ENCODE data around the gene COL6A1.

COL6A1 gene

DNA sequence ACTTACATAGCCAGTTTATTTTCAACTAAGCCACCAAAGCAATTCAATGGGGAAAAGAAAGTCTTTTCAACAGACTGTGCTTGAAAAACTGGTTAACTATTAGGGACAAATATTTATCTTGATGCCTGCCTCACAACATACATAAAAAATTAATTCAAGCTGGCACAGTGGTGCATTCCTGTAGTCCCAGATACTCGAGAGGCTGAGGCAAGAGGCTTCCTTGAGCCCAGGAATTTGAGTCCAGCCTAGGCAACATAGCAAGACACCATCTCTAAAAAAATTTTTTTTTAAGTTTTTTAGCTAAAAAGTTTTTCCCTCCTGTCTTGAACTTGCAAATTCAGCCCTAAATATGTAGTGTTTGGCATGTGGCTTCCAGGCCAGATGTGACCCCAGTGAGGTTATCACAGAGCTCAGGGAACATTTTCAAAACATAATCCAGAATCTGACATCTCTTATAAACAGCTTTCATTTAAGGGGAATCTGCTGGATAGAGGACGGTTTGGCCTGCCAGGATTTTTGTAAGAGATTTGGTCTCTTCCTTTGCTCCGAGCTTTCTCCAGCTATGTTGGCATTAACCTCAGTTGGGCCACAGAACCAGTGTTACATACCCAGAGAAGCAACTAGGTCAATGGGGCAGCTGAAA is 46.4 kb downstream of the COL6A1 start:
- H2BK120ac ChIP-seq (ENCODE audit: insufficient read depth, low read length, poor library complexity): no peak overlapping the region
- no peak overlapping the region for H4K12ac ChIP-seq (ENCODE audit: low read depth, low read length)
- H3K79me2 ChIP-seq (ENCODE audit: control insufficient read depth, insufficient read depth, low read length, poor library complexity): peaks cover 1% of the 10 kb centered on the region
- no peaks in the 10 kb centered on the region for H3K36me3 ChIP-seq (ENCODE audit: control insufficient read depth in 1 of 2, insufficient read depth in 2 of 2, low read length in 2 of 2)
- no peaks in the 10 kb centered on the region for H3K27me3 ChIP-seq (ENCODE audit: insufficient read depth, low read length)
- no CpG with 5 or more reads among the region's 3 CpGs for WGBS (ENCODE audit: extremely low coverage, insufficient coverage, insufficient read length)
- H3K4me1 ChIP-seq (ENCODE audit: control insufficient read depth in 1 of 2, insufficient read depth in 2 of 2, low read length in 2 of 2): peaks cover 3 to 7% of the 10 kb centered on the region in 2 experiments
- no peak overlapping the region for H3K18ac ChIP-seq (ENCODE audit: low read length)
- DNase-seq: no peak
- peaks cover 2% of the 10 kb centered on the region for H3K79me1 ChIP-seq (ENCODE audit: low read length)
- H3K14ac ChIP-seq (ENCODE audit: low read length): no peak overlapping the region
- H4K8ac ChIP-seq (ENCODE audit: low read depth, low read length): no peak overlapping the region
- no peak overlapping the region for H3K23ac ChIP-seq (ENCODE audit: low read length)
- H2AFZ ChIP-seq (ENCODE audit: insufficient read depth, low read length, poor library complexity): no peak overlapping the region
- H2BK12ac ChIP-seq (ENCODE audit: low read length): no peak overlapping the region
- H3K27ac ChIP-seq (ENCODE audit: low read depth, low read length): no peak overlapping the region
- no peak overlapping the region for H3K9ac ChIP-seq (ENCODE audit: low read length)
- H2BK5ac ChIP-seq (ENCODE audit: low read depth, low read length, poor library complexity): no peak overlapping the region
- H2AK5ac ChIP-seq (ENCODE audit: low read length): no peak overlapping the region
- H4K91ac ChIP-seq (ENCODE audit: low read depth, low read length): no peak overlapping the region
- peaks cover 1% of the 10 kb centered on the region for H3K9me3 ChIP-seq (ENCODE audit: insufficient read depth, low read depth, low read length)
- no peak overlapping the region for H3K4me2 ChIP-seq (ENCODE audit: low read length)
- no peak overlapping the region for H3K4ac ChIP-seq (ENCODE audit: low read depth, low read length)
- no peak overlapping the region for H3K4me3 ChIP-seq (ENCODE audit: low read depth, low read length)

DNA sequence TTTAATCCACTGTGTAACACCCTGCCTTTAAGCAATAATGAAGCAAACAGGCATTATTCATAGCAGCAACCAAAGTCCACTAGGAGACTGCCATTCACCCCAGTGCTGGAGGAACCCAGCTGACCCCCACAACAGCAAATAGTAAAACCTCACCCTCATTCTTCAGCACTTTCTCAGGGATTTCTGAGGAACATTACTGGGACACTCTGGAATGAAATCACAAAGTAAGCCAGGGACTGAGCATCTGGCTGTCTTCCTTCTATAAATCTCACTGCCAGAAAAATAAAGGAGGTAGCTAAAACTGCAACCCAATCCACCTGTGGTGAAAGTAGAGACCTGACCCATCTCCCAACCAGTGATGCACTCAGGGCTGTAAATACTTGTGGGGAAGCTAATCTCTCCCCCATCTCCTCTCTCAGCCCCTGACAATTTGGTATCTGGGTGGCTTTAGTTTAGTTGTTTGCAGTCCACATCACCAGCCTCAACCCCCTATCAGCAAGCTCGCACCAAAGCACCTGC is 47.1 kb downstream of the COL6A1 start:
- WGBS (ENCODE audit: extremely low coverage, insufficient coverage, insufficient read length): no CpG with 5 or more reads among the region's 1 CpG
- Histone ChIP-seq H3K4ac (ENCODE audit: low read depth, low read length) (no peak overlapping the region), H2BK5ac (ENCODE audit: low read depth, low read length, poor library complexity) (no peak overlapping the region), H3K27me3 (ENCODE audit: insufficient read depth, low read length) (no peaks in the 10 kb centered on the region), H3K79me2 (ENCODE audit: control insufficient read depth, insufficient read depth, low read length, poor library complexity) (no peaks in the 10 kb centered on the region), H3K23ac (ENCODE audit: low read length) (no peak overlapping the region), H3K4me1 (ENCODE audit: control insufficient read depth in 1 of 2, insufficient read depth in 2 of 2, low read length in 2 of 2) (peaks cover 0 to 4% of the 10 kb centered on the region in 2 experiments), H3K36me3 (ENCODE audit: control insufficient read depth in 1 of 2, insufficient read depth in 2 of 2, low read length in 2 of 2) (no peaks in the 10 kb centered on the region), H2BK120ac (ENCODE audit: insufficient read depth, low read length, poor library complexity) (no peak overlapping the region), H3K9me3 (ENCODE audit: insufficient read depth, low read depth, low read length) (peaks cover 1% of the 10 kb centered on the region), H3K14ac (ENCODE audit: low read length) (no peak overlapping the region), H3K4me3 (ENCODE audit: low read depth, low read length) (no peak overlapping the region), H2AK5ac (ENCODE audit: low read length) (no peak overlapping the region), H3K18ac (ENCODE audit: low read length) (no peak overlapping the region), H2BK12ac (ENCODE audit: low read length) (no peak overlapping the region), H2AFZ (ENCODE audit: insufficient read depth, low read length, poor library complexity) (no peak overlapping the region), H3K79me1 (ENCODE audit: low read length) (peaks cover 2% of the 10 kb centered on the region), H4K12ac (ENCODE audit: low read depth, low read length) (no peak overlapping the region), H3K27ac (ENCODE audit: low read depth, low read length) (no peak overlapping the region), H3K9ac (ENCODE audit: low read length) (no peak overlapping the region), H4K8ac (ENCODE audit: low read depth, low read length) (no peak overlapping the region), H3K4me2 (ENCODE audit: low read length) (no peak overlapping the region), H4K91ac (ENCODE audit: low read depth, low read length) (no peak overlapping the region)
- no peak for DNase-seq

DNA sequence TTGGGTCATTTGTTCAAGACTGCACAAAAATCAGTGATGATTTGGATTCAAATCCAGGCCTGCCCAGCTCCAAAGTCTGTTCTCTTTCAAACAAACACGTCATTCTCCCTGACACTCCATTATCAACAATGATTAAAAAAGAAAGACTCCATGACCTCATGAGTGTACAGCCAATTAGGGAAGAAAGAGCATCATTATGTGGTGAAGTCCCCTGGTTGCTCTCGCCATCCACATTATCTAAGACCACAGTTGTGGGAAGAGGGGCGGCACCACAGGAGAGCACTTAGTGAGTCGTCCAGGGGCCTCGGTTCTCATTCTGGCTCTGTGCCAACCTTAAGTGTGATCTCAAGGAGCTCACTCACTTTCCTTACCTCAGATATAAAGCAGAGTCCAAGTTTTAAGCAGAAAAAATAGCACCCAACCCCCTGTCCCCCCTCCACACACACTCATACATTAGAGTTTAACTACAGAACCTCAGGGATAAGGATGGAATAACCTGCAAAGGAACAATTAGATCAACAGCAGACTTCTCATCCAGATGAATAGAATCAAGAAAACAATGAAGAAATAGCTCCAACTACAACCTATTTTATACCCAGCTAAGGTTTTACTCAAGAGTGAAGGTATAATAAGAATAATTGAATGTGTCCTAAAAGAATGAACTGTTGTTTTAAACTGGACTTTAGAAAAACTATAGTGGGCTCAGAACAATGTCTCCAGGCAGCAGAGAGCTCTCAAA is 47.8 kb downstream of the COL6A1 start:
- no peak overlapping the region for H4K12ac ChIP-seq (ENCODE audit: low read depth, low read length)
- no peak overlapping the region for H2AFZ ChIP-seq (ENCODE audit: insufficient read depth, low read length, poor library complexity)
- peaks cover 2% of the 10 kb centered on the region for H3K79me1 ChIP-seq (ENCODE audit: low read length)
- no peak overlapping the region for H3K23ac ChIP-seq (ENCODE audit: low read length)
- no peak overlapping the region for H3K18ac ChIP-seq (ENCODE audit: low read length)
- H3K4me3 ChIP-seq (ENCODE audit: low read depth, low read length): no peak overlapping the region
- H3K4ac ChIP-seq (ENCODE audit: low read depth, low read length): no peak overlapping the region
- H2BK12ac ChIP-seq (ENCODE audit: low read length): no peak overlapping the region
- peaks cover 0 to 2% of the 10 kb centered on the region in 2 experiments for H3K4me1 ChIP-seq (ENCODE audit: control insufficient read depth in 1 of 2, insufficient read depth in 2 of 2, low read length in 2 of 2)
- no peaks in the 10 kb centered on the region for H3K27me3 ChIP-seq (ENCODE audit: insufficient read depth, low read length)
- no peak overlapping the region for H2BK5ac ChIP-seq (ENCODE audit: low read depth, low read length, poor library complexity)
- no peak overlapping the region for H3K14ac ChIP-seq (ENCODE audit: low read length)
- H3K9me3 ChIP-seq (ENCODE audit: insufficient read depth, low read depth, low read length): peaks cover 1% of the 10 kb centered on the region
- H3K9ac ChIP-seq (ENCODE audit: low read length): no peak overlapping the region
- no peak overlapping the region for H3K27ac ChIP-seq (ENCODE audit: low read depth, low read length)
- H2AK5ac ChIP-seq (ENCODE audit: low read length): no peak overlapping the region
- no peaks in the 10 kb centered on the region for H3K36me3 ChIP-seq (ENCODE audit: control insufficient read depth in 1 of 2, insufficient read depth in 2 of 2, low read length in 2 of 2)
- no peak overlapping the region for H2BK120ac ChIP-seq (ENCODE audit: insufficient read depth, low read length, poor library complexity)
- DNase-seq: no peak
- no peaks in the 10 kb centered on the region for H3K79me2 ChIP-seq (ENCODE audit: control insufficient read depth, insufficient read depth, low read length, poor library complexity)
- H3K4me2 ChIP-seq (ENCODE audit: low read length): no peak overlapping the region
- no CpG with 5 or more reads among the region's 5 CpGs for WGBS (ENCODE audit: extremely low coverage, insufficient coverage, insufficient read length)
- no peak overlapping the region for H4K8ac ChIP-seq (ENCODE audit: low read depth, low read length)
- H4K91ac ChIP-seq (ENCODE audit: low read depth, low read length): no peak overlapping the region

DNA sequence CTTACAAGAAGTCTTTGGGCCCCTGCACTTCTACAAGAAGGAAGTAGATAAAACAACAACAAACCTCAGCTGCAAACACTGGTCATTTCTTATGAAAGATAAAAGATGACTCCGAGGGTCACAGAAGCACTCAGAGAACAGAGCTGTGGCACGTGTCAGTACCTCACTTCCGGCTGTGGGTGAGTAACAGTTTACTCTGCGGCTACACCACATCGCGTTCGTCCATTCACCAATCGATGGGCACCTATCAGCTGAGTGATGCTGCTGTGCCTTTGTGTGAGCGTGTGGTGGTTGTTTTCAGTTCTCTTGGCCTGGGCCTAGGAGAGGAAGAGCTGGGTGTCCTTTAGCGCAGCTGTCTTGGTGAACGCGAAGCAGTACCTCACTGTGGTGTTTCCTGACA is 49.9 kb downstream of the COL6A1 start:
- WGBS (ENCODE audit: extremely low coverage, insufficient coverage, insufficient read length): no CpG with 5 or more reads among the region's 12 CpGs
- H3K9me3 ChIP-seq (ENCODE audit: insufficient read depth, low read depth, low read length): peaks cover 1% of the 10 kb centered on the region
- H2BK120ac ChIP-seq (ENCODE audit: insufficient read depth, low read length, poor library complexity): no peak overlapping the region
- H3K4ac ChIP-seq (ENCODE audit: low read depth, low read length): no peak overlapping the region
- no peaks in the 10 kb centered on the region for H3K27me3 ChIP-seq (ENCODE audit: insufficient read depth, low read length)
- no peak for DNase-seq
- no peak overlapping the region for H2BK5ac ChIP-seq (ENCODE audit: low read depth, low read length, poor library complexity)
- no peak overlapping the region for H3K4me2 ChIP-seq (ENCODE audit: low read length)
- H3K23ac ChIP-seq (ENCODE audit: low read length): no peak overlapping the region
- H3K36me3 ChIP-seq (ENCODE audit: control insufficient read depth in 1 of 2, insufficient read depth in 2 of 2, low read length in 2 of 2): no peaks in the 10 kb centered on the region
- no peaks in the 10 kb centered on the region for H3K79me2 ChIP-seq (ENCODE audit: control insufficient read depth, insufficient read depth, low read length, poor library complexity)
- no peak overlapping the region for H4K8ac ChIP-seq (ENCODE audit: low read depth, low read length)
- H4K91ac ChIP-seq (ENCODE audit: low read depth, low read length): no peak overlapping the region
- no peak overlapping the region for H2AK5ac ChIP-seq (ENCODE audit: low read length)
- no peaks in the 10 kb centered on the region for H3K79me1 ChIP-seq (ENCODE audit: low read length)
- no peak overlapping the region for H3K9ac ChIP-seq (ENCODE audit: low read length)
- H2BK12ac ChIP-seq (ENCODE audit: low read length): no peak overlapping the region
- H3K14ac ChIP-seq (ENCODE audit: low read length): no peak overlapping the region
- no peaks in the 10 kb centered on the region for H3K4me1 ChIP-seq (ENCODE audit: control insufficient read depth in 1 of 2, insufficient read depth in 2 of 2, low read length in 2 of 2)
- H3K4me3 ChIP-seq (ENCODE audit: low read depth, low read length): no peak overlapping the region
- H2AFZ ChIP-seq (ENCODE audit: insufficient read depth, low read length, poor library complexity): no peak overlapping the region
- H4K12ac ChIP-seq (ENCODE audit: low read depth, low read length): no peak overlapping the region
- no peak overlapping the region for H3K18ac ChIP-seq (ENCODE audit: low read length)
- H3K27ac ChIP-seq (ENCODE audit: low read depth, low read length): no peak overlapping the region

All from trophoblast cell (in vitro differentiated cells and primary cell).